CD14-positive monocyte (primary cell): Measurements from ENCODE around the gene RBM28. TPM values are rescaled to one million over a fixed set of nuclear protein-coding genes. Genes with fewer than 3 reads are reported as not detected.

Experiments
- DNase-seq, 3 donors: peaks; one replicate each; pipeline ENCODE4 v3.0.0-alpha.2; 2011 to 2022
- H2AFZ ChIP-seq: 2 replicates; pipeline ENCODE4 v1.6.0; 2012; ENCODE audit warnings: mild to moderate bottlenecking, low read depth, low read length, inconsistent platforms; ENCODE audit not compliant: insufficient read depth, poor library complexity, severe bottlenecking
- H3K27ac ChIP-seq, 2 donors: 1 replicate in 1 of 2; 2 replicates in 1 of 2; pipeline ENCODE4 v1.5.1; 2012 to 2013; ENCODE audit warnings: low read length in 2 of 2, control low read depth in 1 of 2, inconsistent platforms in 1 of 2, low read depth in 1 of 2, mild to moderate bottlenecking in 1 of 2
- H3K27me3 ChIP-seq, 2 donors: one replicate each; pipeline versions ENCODE4 v1.6.0 to v1.6.1; 2011 to 2013; ENCODE audit warnings: low read length in 2 of 2; ENCODE audit not compliant: control insufficient read depth in 2 of 2, insufficient read depth in 2 of 2
- H3K36me3 ChIP-seq, 2 donors: replicated peaks in 1 of 2; 1 replicate in 1 of 2; 2 replicates in 1 of 2; pipeline versions ENCODE4 v1.5.1 to v1.6.1; 2012 to 2013; ENCODE audit warnings: low read length in 2 of 2, control low read depth in 1 of 2, inconsistent platforms in 1 of 2, mild to moderate bottlenecking in 1 of 2; ENCODE audit not compliant: insufficient read depth in 2 of 2, control insufficient read depth in 1 of 2
- H3K4me1 ChIP-seq, 2 donors: 1 replicate in 1 of 2; 2 replicates in 1 of 2; pipeline versions ENCODE4 v1.5.1 to v1.6.1; 2012 to 2013; ENCODE audit warnings: low read length in 2 of 2, control low read depth in 1 of 2, inconsistent platforms in 1 of 2, mild to moderate bottlenecking in 1 of 2, moderate library complexity in 1 of 2; ENCODE audit not compliant: insufficient read depth in 2 of 2, control insufficient read depth in 1 of 2
- H3K4me2 ChIP-seq: replicated peaks from 2 replicates; pipeline ENCODE3; 2012; ENCODE audit warnings: low read length, moderate library complexity, mild to moderate bottlenecking; ENCODE audit not compliant: poor library complexity, severe bottlenecking; ENCODE audit errors: extremely low read depth
- H3K4me3 ChIP-seq, 3 experiments: fragments of 200-600 bp in 1 of 3; sonication (generic) in 1 of 3; replicated peaks in 1 of 3; 1 replicate in 2 of 3; 2 replicates in 1 of 3; pipeline ENCODE4 v1.5.1; 2011 to 2013; ENCODE audit warnings: low read length in 3 of 3, mild to moderate bottlenecking in 3 of 3, control low read depth in 2 of 3, low read depth in 2 of 3, inconsistent platforms in 1 of 3, moderate library complexity in 1 of 3
- H3K79me2 ChIP-seq: 2 replicates; pipeline ENCODE4 v1.6.0; 2012; ENCODE audit warnings: mild to moderate bottlenecking, control low read depth, inconsistent platforms, low read length, moderate library complexity; ENCODE audit not compliant: insufficient read depth
- H3K9ac ChIP-seq: 2 replicates; pipeline ENCODE4 v1.6.0; 2017; ENCODE audit warnings: low read length, mild to moderate bottlenecking; ENCODE audit not compliant: insufficient read depth, poor library complexity, severe bottlenecking
- H3K9me3 ChIP-seq, 2 donors: replicated peaks in 1 of 2; 1 replicate in 1 of 2; 2 replicates in 1 of 2; pipeline versions ENCODE4 v1.5.1 to v1.6.1; 2012 to 2013; ENCODE audit warnings: low read length in 2 of 2, control low read depth in 1 of 2; ENCODE audit not compliant: control insufficient read depth in 1 of 2, insufficient read depth in 1 of 2
- H4K20me1 ChIP-seq: 2 replicates; pipeline ENCODE4 v1.6.0; 2012; ENCODE audit warnings: mild to moderate bottlenecking, low read length, control low read depth, moderate library complexity; ENCODE audit not compliant: insufficient read depth
- H3K27ac Mint-ChIP-seq, 7 donors: one replicate each; pipeline ENCODE4 v1.8.0; 2020; ENCODE audit warnings: mild to moderate bottlenecking in 7 of 7, mixed read lengths in 7 of 7, moderate library complexity in 6 of 7, inconsistent platforms in 2 of 7
- H3K27me3 Mint-ChIP-seq, 3 donors: one replicate each; pipeline ENCODE4 v1.8.0; 2021 to 2022; ENCODE audit warnings: low read depth in 3 of 3, mild to moderate bottlenecking in 3 of 3, mixed read lengths in 3 of 3, moderate library complexity in 3 of 3, inconsistent platforms in 1 of 3
- H3K36me3 Mint-ChIP-seq, 2 donors: one replicate each; pipeline ENCODE4 v1.8.0; 2020; ENCODE audit warnings: mixed read lengths in 2 of 2, inconsistent platforms in 1 of 2, mild to moderate bottlenecking in 1 of 2
- H3K4me1 Mint-ChIP-seq: one replicate; pipeline ENCODE4 v1.8.0; 2020; ENCODE audit warnings: mild to moderate bottlenecking, mixed read lengths
- H3K4me3 Mint-ChIP-seq, 2 donors: one replicate each; pipeline ENCODE4 v1.8.0; 2020; ENCODE audit warnings: mild to moderate bottlenecking in 2 of 2, mixed read lengths in 2 of 2, moderate library complexity in 1 of 2
- H3K9me3 Mint-ChIP-seq, 7 donors: one replicate each; pipeline ENCODE4 v1.8.0; 2020 to 2022; ENCODE audit warnings: mixed read lengths in 7 of 7, mild to moderate bottlenecking in 6 of 7, moderate library complexity in 6 of 7, inconsistent platforms in 2 of 7
- CTCF ChIP-seq: fragments of 200-600 bp; IDR thresholded peaks from one replicate; pipeline ENCODE4 v1.8.0; 2022; ENCODE audit warnings: antibody characterized with exemption, mild to moderate bottlenecking
- WGBS: methylation state at CpG from one replicate; pipeline ENCODE4 v1.1.5; 2013; ENCODE audit warnings: missing lambda C conversion rate; ENCODE audit not compliant: insufficient coverage; 5-methylcytosine and 5-hydroxymethylcytosine counted together
- intact Hi-C, 2 donors: fragments of 100-400 bp; cut with micrococcal nuclease; formaldehyde crosslinking; loops; one replicate each; pipeline versions ENCODE4 v1.15.0 to v1.15.1; 2023
- polyA plus RNA-seq, 3 donors: library from polyadenylated mRNA; depleted of rRNA in 1 of 3; unstranded in 2 of 3; stranded (reverse) in 1 of 3; fragments of 300-500 nt in 2 of 3; fragments of >200 nt in 1 of 3; fragmentation: Illumina TruSeq in 2 of 3; gene quantifications; 1 replicate in 2 of 3; 2 replicates in 1 of 3; pipeline ENCODE4 v1.2.3, GENCODE V29; 2012 to 2021

Gene RBM28
- polyA plus RNA-seq, 3 donors: 4.0 to 14.4 (median 4.9) TPM

- H3K27ac ChIP-seq: no peak overlapping the region
- intact Hi-C loops: no loop called here
- no peak for DNase-seq
- no peaks in the 10 kb centered on the region for H3K79me2 ChIP-seq
- Mint-ChIP-seq H3K27ac (no peak overlapping the region), H3K9me3 (peaks cover 0 to 9% (median 0%) of the 10 kb centered on the region in 7 donors), H3K4me1 (peaks cover 15% of the 10 kb centered on the region), H3K36me3 (peaks cover 4 to 9% of the 10 kb centered on the region in 2 donors), H3K27me3 (peaks cover 37 to 54% (median 45%) of the 10 kb centered on the region in 3 donors), H3K4me3 (peak overlapping the region in 1 of 2 donors; percentile 62)
- WGBS: 95% methylated on average over 3 of the region's 3 CpGs
- no peaks in the 10 kb centered on the region for H3K36me3 ChIP-seq
- no peak overlapping the region for H3K9ac ChIP-seq
- H3K9me3 ChIP-seq: no peaks in the 10 kb centered on the region
- H3K4me3 ChIP-seq: no peak overlapping the region
- H3K4me1 ChIP-seq: peaks cover 15 to 27% of the 10 kb centered on the region in 2 donors
- no peak for TF ChIP-seq CTCF
- no peak overlapping the region for H3K4me2 ChIP-seq
- H3K27me3 ChIP-seq: peaks cover 22 to 37% of the 10 kb centered on the region in 2 donors
- H4K20me1 ChIP-seq: no peaks in the 10 kb centered on the region
- H2AFZ ChIP-seq: no peak overlapping the region
These were observed 9.5 kb upstream of the RBM28 start for GRCh38 chr7:128353189-128353588.

DNA sequence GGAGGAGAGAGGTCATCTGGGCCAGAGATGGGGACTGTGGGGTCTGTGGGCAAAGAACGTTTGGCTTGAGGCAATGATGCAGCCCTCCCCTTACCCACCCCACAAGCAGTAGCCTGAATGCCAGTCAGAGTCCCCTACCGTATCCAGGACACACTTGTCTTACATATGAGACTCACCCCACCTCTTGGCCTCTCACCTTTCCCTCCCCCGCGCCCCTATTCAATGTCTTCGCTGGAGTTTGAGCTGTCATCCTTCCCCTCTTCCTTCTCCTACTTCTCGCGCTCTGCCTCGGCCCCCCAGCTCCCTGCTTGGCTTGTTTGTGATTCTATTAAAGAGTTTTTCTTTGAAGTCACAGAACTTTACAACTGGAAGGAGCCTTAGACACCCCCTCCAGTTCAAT lies 8.9 kb upstream of the RBM28 start:
- peaks cover 11% of the 10 kb centered on the region for H3K4me1 Mint-ChIP-seq
- no peak for TF ChIP-seq CTCF
- no peaks in the 10 kb centered on the region for H3K36me3 ChIP-seq

More for the DNA sequence above, 8.9 kb upstream of the RBM28 start:
- peaks cover 10 to 21% of the 10 kb centered on the region in 2 donors for H3K4me1 ChIP-seq
- H4K20me1 ChIP-seq: no peaks in the 10 kb centered on the region
- H3K27ac Mint-ChIP-seq: peak overlapping the region in 1 of 7 donors; percentile 54
- H3K9ac ChIP-seq: no peak overlapping the region
- no peak overlapping the region for H2AFZ ChIP-seq
- H3K36me3 Mint-ChIP-seq: peaks cover 4 to 9% of the 10 kb centered on the region in 2 donors
- intact Hi-C loops: no loop called here
- peak overlapping the region; percentile 27 to 62 for H3K4me3 Mint-ChIP-seq
- no peak overlapping the region for H3K27ac ChIP-seq
- no peak for DNase-seq
- no peaks in the 10 kb centered on the region for H3K9me3 ChIP-seq
- H3K27me3 ChIP-seq: peaks cover 22 to 37% of the 10 kb centered on the region in 2 donors
- peaks cover 0 to 9% (median 0%) of the 10 kb centered on the region in 7 donors for H3K9me3 Mint-ChIP-seq
- no peak overlapping the region for H3K4me3 ChIP-seq
- no peaks in the 10 kb centered on the region for H3K79me2 ChIP-seq
- H3K4me2 ChIP-seq: peak overlapping the region; percentile 54
- WGBS: 78% methylated on average over 4 of the region's 8 CpGs
- peaks cover 37 to 56% (median 45%) of the 10 kb centered on the region in 3 donors for H3K27me3 Mint-ChIP-seq
